HEK293T (cell line): Measurements from ENCODE around the gene LMX1A.

ENCODE experiments used
- ARNT ChIP-seq: fragments of 450-650 bp; IDR thresholded peaks from 2 replicates; pipeline ENCODE4 v1.6.1; 2017; ENCODE audit warnings: mild to moderate bottlenecking
- BHLHE40 ChIP-seq: fragments of 450-650 bp; IDR thresholded peaks from 2 replicates; pipeline ENCODE4 v1.6.1; 2016; ENCODE audit warnings: mild to moderate bottlenecking, moderate library complexity, borderline replicate concordance
- FOXK2 ChIP-seq: fragments of 450-650 bp; IDR thresholded peaks from 2 replicates; pipeline ENCODE4 v1.6.1; 2016; ENCODE audit warnings: mild to moderate bottlenecking
- FOXM1 ChIP-seq: fragments of 450-650 bp; IDR thresholded peaks from 2 replicates; pipeline ENCODE4 v1.6.1; 2017; ENCODE audit warnings: mild to moderate bottlenecking, borderline replicate concordance
- LEF1 ChIP-seq: fragments of 450-650 bp; IDR thresholded peaks from 2 replicates; pipeline ENCODE4 v1.6.1; 2017; ENCODE audit warnings: mild to moderate bottlenecking, borderline replicate concordance

DNA sequence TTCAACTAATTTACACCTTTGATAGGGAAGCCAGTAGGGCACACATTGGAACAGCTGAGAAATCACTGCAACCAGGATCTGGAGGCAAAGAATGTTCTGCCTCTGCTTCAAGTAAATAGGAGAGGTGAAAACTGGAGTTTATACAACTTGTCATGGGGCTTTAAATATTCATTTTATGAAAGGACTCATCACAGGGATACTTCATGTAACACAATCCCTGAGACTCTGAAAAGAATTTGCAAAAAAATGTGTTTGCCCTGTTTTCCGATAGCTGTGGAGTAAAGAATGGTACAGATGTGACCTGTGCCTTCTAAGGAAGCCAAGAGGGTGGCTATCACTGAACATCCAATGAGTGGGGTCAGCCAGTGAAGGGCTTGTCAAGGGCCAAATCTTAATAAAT lies 152.0 kb downstream of the LMX1A start:
- no peak for TF ChIP-seq ARNT
- no peak for TF ChIP-seq FOXM1
- no peak for TF ChIP-seq BHLHE40
- TF ChIP-seq FOXK2: no peak
- no peak for TF ChIP-seq LEF1
